Stimulated activated CD4-positive, alpha-beta T cell treated with anti-CD3 and anti-CD28 coated beads, Interleukin-12 subunit alpha, Interleukin-12 subunit beta, amount 100 ng/mL, for 4 hours (primary cell): ENCODE measurements around the gene CEP57.
"Not testable (repeated sequence)": the region's sequence is repeated elsewhere in the genome, so short reads cannot be mapped to it uniquely, and the experiment has no call there.

Experiments used
- DNase-seq: peaks from one replicate; pipeline ENCODE4 v3.0.0-alpha.2; 2020

CEP57 gene

GRCh38 chr11:95863486-95864140 is 73.3 kb downstream of the CEP57 start:
- no peak for DNase-seq

GRCh38 chr11:95867105-95867504 is 76.8 kb downstream of the CEP57 start:
- no peak for DNase-seq

GRCh38 chr11:95870877-95871276 is 80.6 kb downstream of the CEP57 start:
- DNase-seq: not testable (repeated sequence)

- no peak for DNase-seq
Measured at GRCh38 chr11:95877291-95877690, 87.0 kb downstream of the CEP57 start.
